ENCODE data around the gene ARHGEF19.

The ARHGEF19 gene

DNA sequence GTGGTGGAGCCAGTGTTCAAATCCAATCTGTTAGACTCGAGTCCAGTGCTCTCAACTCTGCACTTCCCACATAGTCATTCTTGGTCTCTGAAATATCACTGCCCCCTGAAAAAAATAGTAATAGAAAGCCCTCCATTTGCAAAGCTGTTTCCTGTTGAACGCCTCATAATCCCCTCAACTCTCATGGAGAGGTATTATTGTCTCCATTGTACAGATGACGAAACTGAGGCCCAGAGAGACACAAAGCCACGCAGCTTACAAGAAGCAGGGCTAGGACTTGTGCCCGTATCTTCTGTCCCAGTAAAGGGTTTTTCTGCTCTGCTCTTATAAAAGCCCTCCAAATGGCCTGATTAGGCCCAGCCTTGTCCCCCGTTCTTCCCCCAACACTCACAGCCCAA is 6.2 kb upstream of the ARHGEF19 start:
- no peak overlapping the region for H2BK12ac ChIP-seq (ENCODE audit: low read length)

DNA sequence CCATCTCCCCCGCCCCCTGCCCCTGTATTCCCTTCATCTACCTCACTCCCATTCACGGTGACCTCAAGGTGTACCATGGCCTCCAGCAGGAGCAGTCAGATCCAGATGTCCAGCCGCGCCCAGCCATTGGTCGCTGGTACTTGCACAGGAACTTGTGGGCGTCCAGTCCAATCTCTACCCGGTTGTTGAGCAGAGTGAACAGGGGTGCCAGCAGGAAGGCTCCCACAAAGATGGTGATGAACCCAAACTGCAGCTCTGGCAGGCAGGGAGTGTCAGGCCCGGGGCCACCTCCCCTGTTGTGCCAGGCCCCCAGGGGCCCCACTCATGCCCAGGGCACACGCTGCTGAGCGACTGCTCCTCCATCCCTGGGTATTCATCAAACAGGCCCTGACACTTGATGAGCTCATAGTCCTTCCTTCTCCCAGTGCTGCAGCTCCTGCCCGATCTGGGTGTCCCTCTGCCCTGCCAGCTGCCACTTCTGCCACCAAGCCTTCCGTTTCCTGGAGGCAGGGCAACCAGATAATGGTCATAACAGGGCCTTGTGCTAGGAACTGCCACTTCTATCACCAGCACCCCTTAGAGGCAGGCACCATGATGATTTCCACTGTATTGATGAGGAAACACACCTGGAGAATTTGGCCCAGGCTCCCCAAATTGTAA is 5.7 kb upstream of the ARHGEF19 start:
- H2BK120ac ChIP-seq (ENCODE audit: low read depth, low read length), result no peak overlapping the region
- peak overlapping the region; percentile 85 for H2AFZ ChIP-seq (ENCODE audit: low read length)
- no peak overlapping the region for H4K91ac ChIP-seq (ENCODE audit: low read depth, low read length, poor library complexity)
- no peak overlapping the region for H3K4ac ChIP-seq (ENCODE audit: low read length)
- no peak overlapping the region for H3K18ac ChIP-seq (ENCODE audit: low read length)
- H2BK5ac ChIP-seq (ENCODE audit: low read length), result no peak overlapping the region
- H2BK15ac ChIP-seq (ENCODE audit: low read length), result peak overlapping the region; percentile 25
- H3K9ac ChIP-seq (ENCODE audit: low read depth, low read length, poor library complexity), result no peak overlapping the region
- no peak overlapping the region for H3K27ac ChIP-seq (replicated peaks; ENCODE audit: low read length)
- H3K23ac ChIP-seq (ENCODE audit: low read depth, low read length, poor library complexity), result no peak overlapping the region
- H3K27me3 ChIP-seq (ENCODE audit: control insufficient read depth in 3 of 3, insufficient read depth in 3 of 3, low read depth in 1 of 3, low read length in 3 of 3), result peaks cover 0 to 57% (median 13%) of the 10 kb centered on the region in 3 experiments
- H3K36me3 ChIP-seq (replicated peaks in 1 of 2; ENCODE audit: control insufficient read depth in 2 of 2, insufficient read depth in 2 of 2, low read length in 2 of 2), result no peaks in the 10 kb centered on the region
- H3K79me1 ChIP-seq (ENCODE audit: low read depth, low read length), result no peaks in the 10 kb centered on the region
- peak overlapping the region in 1 of 2 donors; percentile 20 for H3K4me3 ChIP-seq (ENCODE audit: low read length in 2 of 2)
- DNase-seq (ENCODE audit: low spot score), result no peak
- H3K4me2 ChIP-seq (ENCODE audit: insufficient read depth, low read length, poor library complexity, severe bottlenecking), result no peak overlapping the region
- H2BK12ac ChIP-seq (ENCODE audit: low read length), result peak overlapping the region; percentile 58
- H3K4me1 ChIP-seq (ENCODE audit: control insufficient read depth in 2 of 2, insufficient read depth in 1 of 2, low read depth in 1 of 2, low read length in 2 of 2), result peaks cover 5 to 11% of the 10 kb centered on the region in 2 donors
- H3K14ac ChIP-seq (ENCODE audit: low read length), result no peak overlapping the region
- H3K9me3 ChIP-seq (replicated peaks in 1 of 2; ENCODE audit: control insufficient read depth in 2 of 2, insufficient read depth in 1 of 2, low read depth in 1 of 2, low read length in 2 of 2), result no peaks in the 10 kb centered on the region
- no CpG with 5 or more reads among the region's 12 CpGs for WGBS, 2 donors (ENCODE audit: extremely low coverage in 2 of 2, insufficient read length in 2 of 2, insufficient replicate concordance in 1 of 2)
- H2AK5ac ChIP-seq (ENCODE audit: low read depth, low read length), result peak overlapping the region; percentile 33
- H4K8ac ChIP-seq (ENCODE audit: low read depth, low read length), result no peak overlapping the region

More for the DNA sequence above, 6.2 kb upstream of the ARHGEF19 start:
- DNase-seq (ENCODE audit: low spot score), result no peak
- Histone ChIP-seq H2AFZ (ENCODE audit: low read length) (no peak overlapping the region), H4K8ac (ENCODE audit: low read depth, low read length) (no peak overlapping the region), H3K14ac (ENCODE audit: low read length) (no peak overlapping the region), H3K18ac (ENCODE audit: low read length) (no peak overlapping the region), H3K4ac (ENCODE audit: low read length) (no peak overlapping the region), H2BK15ac (ENCODE audit: low read length) (no peak overlapping the region), H3K23ac (ENCODE audit: low read depth, low read length, poor library complexity) (no peak overlapping the region), H2BK120ac (ENCODE audit: low read depth, low read length) (no peak overlapping the region), H2AK5ac (ENCODE audit: low read depth, low read length) (no peak overlapping the region), H4K91ac (ENCODE audit: low read depth, low read length, poor library complexity) (no peak overlapping the region), H3K4me2 (ENCODE audit: insufficient read depth, low read length, poor library complexity, severe bottlenecking) (no peak overlapping the region), H3K27me3 (ENCODE audit: control insufficient read depth in 3 of 3, insufficient read depth in 3 of 3, low read depth in 1 of 3, low read length in 3 of 3) (peaks cover 0 to 61% (median 13%) of the 10 kb centered on the region in 3 experiments), H3K79me1 (ENCODE audit: low read depth, low read length) (no peaks in the 10 kb centered on the region), H3K36me3 (replicated peaks in 1 of 2; ENCODE audit: control insufficient read depth in 2 of 2, insufficient read depth in 2 of 2, low read length in 2 of 2) (no peaks in the 10 kb centered on the region), H2BK5ac (ENCODE audit: low read length) (no peak overlapping the region), H3K4me3 (ENCODE audit: low read length in 2 of 2) (no peak overlapping the region), H3K9ac (ENCODE audit: low read depth, low read length, poor library complexity) (no peak overlapping the region), H3K9me3 (replicated peaks in 1 of 2; ENCODE audit: control insufficient read depth in 2 of 2, insufficient read depth in 1 of 2, low read depth in 1 of 2, low read length in 2 of 2) (no peaks in the 10 kb centered on the region), H3K4me1 (ENCODE audit: control insufficient read depth in 2 of 2, insufficient read depth in 1 of 2, low read depth in 1 of 2, low read length in 2 of 2) (peaks cover 5 to 11% of the 10 kb centered on the region in 2 donors), H3K27ac (replicated peaks; ENCODE audit: low read length) (no peak overlapping the region)
- no CpG with 5 or more reads among the region's 6 CpGs for WGBS, 2 donors (ENCODE audit: extremely low coverage in 2 of 2, insufficient read length in 2 of 2, insufficient replicate concordance in 1 of 2)

DNA sequence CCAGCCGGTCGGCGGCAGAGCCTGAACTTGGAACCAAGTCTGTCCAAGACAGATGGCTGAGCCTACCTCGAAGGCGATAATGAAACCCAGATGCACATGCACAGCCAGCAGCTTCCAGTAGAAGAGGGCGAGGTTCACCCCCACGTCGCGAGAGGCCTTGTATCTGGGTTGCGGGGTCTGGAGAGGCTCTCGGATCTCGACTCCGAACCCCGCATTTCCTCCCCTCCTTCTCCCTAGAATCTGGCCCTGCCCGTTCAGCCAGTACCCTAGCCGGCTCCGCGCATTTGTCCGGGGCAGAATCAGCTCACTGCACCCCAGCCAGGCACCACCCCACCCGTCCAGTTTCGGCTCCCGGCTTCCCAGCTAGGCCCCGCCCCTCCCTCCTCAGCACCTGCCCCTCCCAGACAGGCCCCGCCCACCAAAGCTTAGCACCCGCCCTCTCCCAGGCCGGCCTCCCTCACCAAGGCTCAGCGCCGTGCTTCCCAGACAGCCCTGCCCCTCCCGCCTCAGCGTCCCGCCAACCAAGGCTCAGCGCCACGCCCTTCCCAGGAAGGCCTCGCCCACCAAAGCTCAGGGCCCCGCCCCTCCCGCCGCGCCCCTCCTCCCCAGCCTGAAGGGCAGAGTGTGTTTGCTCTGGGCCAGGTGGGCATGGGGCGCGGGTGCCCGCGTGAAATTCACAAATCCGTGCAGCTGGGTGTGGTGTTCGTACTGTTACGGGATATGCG is 4.8 kb upstream of the ARHGEF19 start:
- peak overlapping the region; percentile 70 for H3K18ac ChIP-seq (ENCODE audit: low read length)
- no peak overlapping the region for H3K9ac ChIP-seq (ENCODE audit: low read depth, low read length, poor library complexity)
- H3K14ac ChIP-seq (ENCODE audit: low read length), result no peak overlapping the region
- peak overlapping the region; percentile 23 to 73 for H3K4me3 ChIP-seq (ENCODE audit: low read length in 2 of 2)
- H2BK5ac ChIP-seq (ENCODE audit: low read length), result no peak overlapping the region
- no peak overlapping the region for H2BK12ac ChIP-seq (ENCODE audit: low read length)
- no peak overlapping the region for H2BK15ac ChIP-seq (ENCODE audit: low read length)
- H3K36me3 ChIP-seq (replicated peaks in 1 of 2; ENCODE audit: control insufficient read depth in 2 of 2, insufficient read depth in 2 of 2, low read length in 2 of 2), result no peaks in the 10 kb centered on the region
- no peak overlapping the region for H4K91ac ChIP-seq (ENCODE audit: low read depth, low read length, poor library complexity)
- H3K79me1 ChIP-seq (ENCODE audit: low read depth, low read length), result no peaks in the 10 kb centered on the region
- peak overlapping the region; percentile 33 for H2AK5ac ChIP-seq (ENCODE audit: low read depth, low read length)
- peaks cover 0 to 61% (median 13%) of the 10 kb centered on the region in 3 experiments for H3K27me3 ChIP-seq (ENCODE audit: control insufficient read depth in 3 of 3, insufficient read depth in 3 of 3, low read depth in 1 of 3, low read length in 3 of 3)
- peak overlapping the region; percentile 85 for H2AFZ ChIP-seq (ENCODE audit: low read length)
- DNase-seq (ENCODE audit: low spot score), result peak; percentile 96
- no peaks in the 10 kb centered on the region for H3K9me3 ChIP-seq (replicated peaks in 1 of 2; ENCODE audit: control insufficient read depth in 2 of 2, insufficient read depth in 1 of 2, low read depth in 1 of 2, low read length in 2 of 2)
- H3K27ac ChIP-seq (replicated peaks; ENCODE audit: low read length), result no peak overlapping the region
- peak overlapping the region; percentile 86 for H3K4me2 ChIP-seq (ENCODE audit: insufficient read depth, low read length, poor library complexity, severe bottlenecking)
- no CpG with 5 or more reads among the region's 46 CpGs for WGBS, 2 donors (ENCODE audit: extremely low coverage in 2 of 2, insufficient read length in 2 of 2, insufficient replicate concordance in 1 of 2)
- H3K4me1 ChIP-seq (ENCODE audit: control insufficient read depth in 2 of 2, insufficient read depth in 1 of 2, low read depth in 1 of 2, low read length in 2 of 2), result peaks cover 13 to 18% of the 10 kb centered on the region in 2 donors
- no peak overlapping the region for H2BK120ac ChIP-seq (ENCODE audit: low read depth, low read length)
- H3K23ac ChIP-seq (ENCODE audit: low read depth, low read length, poor library complexity), result peak overlapping the region; percentile 25
- no peak overlapping the region for H4K8ac ChIP-seq (ENCODE audit: low read depth, low read length)
- no peak overlapping the region for H3K4ac ChIP-seq (ENCODE audit: low read length)

Measured in neuronal stem cell (in vitro differentiated cells).